Chondrocyte (in vitro differentiated cells): Measurements from ENCODE around the gene ZNF488. TPM values are rescaled to one million over a fixed set of nuclear protein-coding genes. Genes with fewer than 3 reads are reported as not detected.

Source experiments
- DNase-seq: peaks from one replicate; pipeline ENCODE4 v3.0.0; 2021; ENCODE audit warnings: mixed read lengths, low spot score
- H3K27ac Mint-ChIP-seq: one replicate; pipeline ENCODE4 v1.8.0; 2021; ENCODE audit warnings: mild to moderate bottlenecking, moderate library complexity, mixed read lengths; ENCODE audit not compliant: unreplicated experiment
- H3K27me3 Mint-ChIP-seq: 2 replicates; pipeline ENCODE4 v1.8.0; 2021; ENCODE audit warnings: low read depth, mixed read lengths
- H3K36me3 Mint-ChIP-seq: 2 replicates; pipeline ENCODE4 v1.8.0; 2021; ENCODE audit warnings: low read depth, mixed read lengths
- H3K4me1 Mint-ChIP-seq: 2 replicates; pipeline ENCODE4 v1.8.0; 2021; ENCODE audit warnings: low read depth, mild to moderate bottlenecking, mixed read lengths
- H3K4me3 Mint-ChIP-seq: one replicate; pipeline ENCODE4 v1.8.0; 2021; ENCODE audit warnings: mild to moderate bottlenecking, moderate library complexity, mixed read lengths; ENCODE audit not compliant: unreplicated experiment
- H3K9me3 Mint-ChIP-seq: 2 replicates; pipeline ENCODE4 v1.8.0; 2021; ENCODE audit warnings: low read depth, mixed read lengths
- total RNA-seq: library from RNA; stranded (reverse); gene quantifications from 3 replicates; pipeline ENCODE4 v1.2.1, GENCODE V29; 2021
- TF ChIP-seq, protein P1 (sequence below): fragments of 200-600 bp; sonication (generic); IDR thresholded peaks from 2 replicates; pipeline ENCODE4 v1.5.0; 2021; ENCODE audit warnings: antibody characterized with exemption, mild to moderate bottlenecking, moderate library complexity

Gene ZNF488
- total RNA-seq, 1 donor from 2014 or later, result 0.17 TPM

DNA sequence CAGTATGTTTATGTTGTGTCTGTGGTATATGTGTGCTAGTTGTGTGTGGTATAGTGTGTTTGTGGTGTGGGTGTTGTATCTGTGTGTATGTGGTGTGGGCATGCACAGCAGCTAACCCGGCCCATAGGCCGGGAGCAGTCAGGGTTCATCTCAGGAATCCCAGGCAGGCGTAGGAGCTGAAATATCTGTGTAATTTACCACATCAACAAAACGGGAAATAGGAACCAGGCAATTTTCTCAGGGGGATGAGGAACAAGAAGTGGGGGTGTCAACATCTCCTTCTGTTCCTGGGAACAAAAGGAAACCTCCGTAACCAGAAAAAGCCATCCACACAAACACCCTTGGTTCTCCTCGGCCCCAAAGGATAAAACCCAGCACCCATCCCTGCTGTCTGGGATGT, 24.5 kb upstream of the ZNF488 start:
- Mint-ChIP-seq H3K27ac (no peak overlapping the region), H3K27me3 (no peaks in the 10 kb centered on the region), H3K36me3 (no peaks in the 10 kb centered on the region), H3K4me3 (no peak overlapping the region), H3K9me3 (no peaks in the 10 kb centered on the region), H3K4me1 (peaks cover 15% of the 10 kb centered on the region)
- TF ChIP-seq, protein P1, sequence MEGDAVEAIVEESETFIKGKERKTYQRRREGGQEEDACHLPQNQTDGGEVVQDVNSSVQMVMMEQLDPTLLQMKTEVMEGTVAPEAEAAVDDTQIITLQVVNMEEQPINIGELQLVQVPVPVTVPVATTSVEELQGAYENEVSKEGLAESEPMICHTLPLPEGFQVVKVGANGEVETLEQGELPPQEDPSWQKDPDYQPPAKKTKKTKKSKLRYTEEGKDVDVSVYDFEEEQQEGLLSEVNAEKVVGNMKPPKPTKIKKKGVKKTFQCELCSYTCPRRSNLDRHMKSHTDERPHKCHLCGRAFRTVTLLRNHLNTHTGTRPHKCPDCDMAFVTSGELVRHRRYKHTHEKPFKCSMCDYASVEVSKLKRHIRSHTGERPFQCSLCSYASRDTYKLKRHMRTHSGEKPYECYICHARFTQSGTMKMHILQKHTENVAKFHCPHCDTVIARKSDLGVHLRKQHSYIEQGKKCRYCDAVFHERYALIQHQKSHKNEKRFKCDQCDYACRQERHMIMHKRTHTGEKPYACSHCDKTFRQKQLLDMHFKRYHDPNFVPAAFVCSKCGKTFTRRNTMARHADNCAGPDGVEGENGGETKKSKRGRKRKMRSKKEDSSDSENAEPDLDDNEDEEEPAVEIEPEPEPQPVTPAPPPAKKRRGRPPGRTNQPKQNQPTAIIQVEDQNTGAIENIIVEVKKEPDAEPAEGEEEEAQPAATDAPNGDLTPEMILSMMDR, result no peak
- no peak for DNase-seq

DNA sequence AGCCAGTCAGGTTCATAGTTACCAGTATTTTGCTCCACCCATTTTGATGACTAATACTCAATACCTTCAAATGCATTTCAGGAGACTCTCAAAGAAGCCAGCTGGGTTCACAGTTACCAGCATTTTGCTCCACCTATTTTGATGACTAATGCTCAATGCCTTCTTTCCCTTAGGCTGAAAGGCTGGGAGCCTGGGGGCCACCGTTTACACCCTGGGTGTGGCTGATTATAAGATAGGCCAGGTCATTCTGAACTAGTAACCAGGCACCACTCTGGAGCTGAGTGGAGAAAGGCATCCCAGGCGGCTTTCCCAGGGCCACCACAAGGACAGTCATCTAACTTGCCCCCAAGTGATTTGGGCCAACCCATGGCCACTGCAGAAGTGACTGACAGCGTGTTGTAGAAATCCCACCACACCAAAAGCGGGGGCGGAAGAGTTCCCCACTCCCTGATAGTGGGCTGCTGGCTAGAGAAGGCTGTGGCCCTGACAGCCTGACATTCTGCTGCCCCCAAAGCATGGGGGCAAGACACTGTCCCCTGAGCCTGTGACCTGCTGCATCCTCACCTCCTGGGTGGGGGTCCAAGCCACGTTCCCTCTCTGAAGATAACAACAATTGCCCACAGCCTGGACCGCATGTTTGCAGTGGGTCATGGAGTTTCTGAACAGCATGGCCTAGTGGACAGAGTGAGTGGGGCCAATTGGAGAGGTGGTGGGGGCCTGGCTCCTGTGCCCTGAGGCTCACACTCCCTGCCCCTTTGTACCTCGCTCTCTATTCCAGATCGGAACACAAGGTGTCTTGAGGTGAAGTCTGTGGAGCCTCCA, 23.0 kb upstream of the ZNF488 start:
- no peak for DNase-seq
- Mint-ChIP-seq H3K4me1 (peaks cover 29% of the 10 kb centered on the region), H3K9me3 (no peaks in the 10 kb centered on the region), H3K27me3 (no peaks in the 10 kb centered on the region), H3K27ac (peak overlapping the region; percentile 32), H3K36me3 (no peaks in the 10 kb centered on the region), H3K4me3 (no peak overlapping the region)
- TF ChIP-seq, protein P1, result no peak

DNA sequence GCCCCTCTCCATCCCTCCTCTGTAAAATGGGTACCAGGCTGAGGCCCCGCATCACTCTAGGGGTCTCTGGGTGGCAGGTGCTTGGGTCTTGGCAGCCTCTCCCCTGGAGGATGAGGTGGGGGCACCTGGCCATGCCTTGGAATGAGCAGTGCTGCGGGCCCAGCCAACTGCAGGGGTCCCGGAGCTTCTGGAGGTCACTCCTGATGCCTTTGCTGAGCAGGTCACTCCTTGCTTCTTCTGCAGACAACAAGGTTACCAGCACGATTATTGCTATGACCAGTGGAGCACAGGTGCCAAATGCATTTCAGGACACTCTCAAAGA, 22.4 kb upstream of the ZNF488 start:
- Mint-ChIP-seq H3K4me1 (peaks cover 31% of the 10 kb centered on the region), H3K36me3 (no peaks in the 10 kb centered on the region), H3K4me3 (no peak overlapping the region), H3K9me3 (no peaks in the 10 kb centered on the region), H3K27ac (no peak overlapping the region), H3K27me3 (no peaks in the 10 kb centered on the region)
- DNase-seq, result no peak
- TF ChIP-seq, protein P1, result no peak

DNA sequence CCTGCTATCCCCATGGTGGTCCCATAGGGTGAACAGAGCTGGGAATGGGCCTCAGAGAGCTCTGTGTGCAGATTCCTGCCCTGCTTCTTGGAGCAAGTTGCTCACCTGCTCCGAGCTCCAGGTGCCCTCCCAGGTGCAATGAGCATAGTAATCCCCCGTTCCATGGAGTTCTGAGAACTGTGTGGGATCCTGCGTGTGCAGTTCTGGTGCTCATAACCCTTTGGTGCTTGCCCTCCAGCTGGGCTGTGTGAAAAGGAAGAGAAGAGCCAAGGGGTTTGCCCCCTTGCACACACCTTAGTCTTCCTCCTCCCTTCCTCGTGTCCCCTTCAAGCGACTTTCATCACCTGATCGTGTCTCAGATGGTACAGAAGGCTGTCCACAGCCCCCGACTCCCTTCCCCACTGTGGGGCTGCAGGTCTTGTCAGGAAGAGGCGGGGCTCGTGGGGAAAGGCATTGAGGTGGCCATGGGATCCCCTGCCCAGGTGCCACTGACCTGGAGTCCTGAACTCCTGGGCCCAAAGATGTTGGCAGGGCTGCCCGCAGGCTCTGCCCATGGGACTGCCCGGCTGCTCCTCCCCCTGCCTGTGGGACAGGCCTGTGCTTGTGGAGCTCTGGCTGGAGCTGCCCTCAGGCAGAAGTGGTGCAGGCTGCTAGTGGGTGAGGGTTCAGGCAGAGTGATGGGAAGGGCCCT, 21.9 kb upstream of the ZNF488 start:
- Mint-ChIP-seq H3K4me3 (no peak overlapping the region), H3K27ac (no peak overlapping the region), H3K36me3 (no peaks in the 10 kb centered on the region), H3K27me3 (no peaks in the 10 kb centered on the region), H3K4me1 (peaks cover 31% of the 10 kb centered on the region), H3K9me3 (no peaks in the 10 kb centered on the region)
- TF ChIP-seq, protein P1, result no peak
- DNase-seq, result no peak

DNA sequence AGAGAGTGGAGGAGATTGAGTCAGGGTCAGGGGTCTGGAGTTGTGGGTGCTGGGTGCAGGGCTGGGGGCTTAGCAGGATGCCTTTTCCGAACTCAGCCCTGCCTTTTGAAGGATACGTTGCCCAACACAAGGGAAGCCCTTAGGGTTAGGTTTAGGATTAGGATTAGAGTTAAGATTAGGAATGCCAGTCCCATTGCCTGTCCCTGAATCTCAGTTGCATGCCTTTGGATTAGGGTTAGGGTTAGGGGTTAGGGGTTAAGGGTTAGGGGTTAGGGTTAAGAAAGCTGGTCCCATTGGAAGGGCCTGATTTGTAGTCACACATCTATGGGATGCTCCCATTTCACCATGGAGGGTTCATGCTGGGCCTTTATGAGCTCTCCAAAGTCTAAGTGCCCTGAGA, 20.8 kb upstream of the ZNF488 start:
- Mint-ChIP-seq H3K4me3 (no peak overlapping the region), H3K36me3 (no peaks in the 10 kb centered on the region), H3K9me3 (no peaks in the 10 kb centered on the region), H3K27ac (no peak overlapping the region), H3K27me3 (no peaks in the 10 kb centered on the region), H3K4me1 (peaks cover 31% of the 10 kb centered on the region)
- no peak for DNase-seq
- TF ChIP-seq, protein P1, result no peak
